SU-DHL-6 (cell line): Measurements from ENCODE around the gene ASCC3.

Experiments used
- H2AFZ ChIP-seq: fragments of 200-600 bp; sonication (generic); 2 replicates; pipeline ENCODE4 v1.6.1; 2014; ENCODE audit warnings: low read depth, mild to moderate bottlenecking, moderate library complexity, mixed read lengths, antibody characterized with exemption, low read length; ENCODE audit not compliant: severe bottlenecking
- H3F3A ChIP-seq: fragments of 200-600 bp; shearing (Covaris generic); 2 replicates; pipeline ENCODE4 v1.6.0; 2016; ENCODE audit warnings: antibody characterized with exemption, mild to moderate bottlenecking; ENCODE audit not compliant: insufficient read depth
- H3K27ac ChIP-seq: fragments of 200-600 bp; sonication (generic); 2 replicates; pipeline ENCODE4 v1.5.1; 2016; ENCODE audit warnings: low read depth, mild to moderate bottlenecking, low read length, moderate library complexity, mixed read lengths
- H3K27me3 ChIP-seq: fragments of 200-600 bp; sonication (generic), shearing (Covaris generic); 2 replicates; pipeline ENCODE4 v1.6.0; 2014; ENCODE audit warnings: mild to moderate bottlenecking, low read length
- H3K36me3 ChIP-seq: fragments of 200-600 bp; sonication (generic); 2 replicates; pipeline ENCODE4 v1.6.1; 2014; ENCODE audit warnings: mild to moderate bottlenecking, low read length, mixed read lengths
- H3K4me2 ChIP-seq: fragments of 300-600, 200-600 bp; shearing (Covaris generic), sonication (generic); 2 replicates; pipeline ENCODE4 v1.6.0; 2014; ENCODE audit warnings: low read length, low read depth, mild to moderate bottlenecking; ENCODE audit not compliant: poor library complexity, severe bottlenecking
- H3K4me3 ChIP-seq: fragments of 200-600 bp; sonication (generic); 2 replicates; pipeline ENCODE4 v1.5.1; 2014; ENCODE audit warnings: antibody characterized with exemption, low read length, mild to moderate bottlenecking, mixed read lengths; ENCODE audit not compliant: insufficient read depth, poor library complexity, severe bottlenecking
- H3K79me2 ChIP-seq: fragments of 200-600 bp; sonication (generic); 2 replicates; pipeline ENCODE4 v1.6.1; 2014; ENCODE audit warnings: mild to moderate bottlenecking, low read length, moderate library complexity; ENCODE audit not compliant: insufficient read depth
- H3K9ac ChIP-seq: fragments of 200-600 bp; sonication (generic); 2 replicates; pipeline ENCODE4 v1.7.0; 2014; ENCODE audit warnings: mild to moderate bottlenecking, low read length
- H3K9me2 ChIP-seq: fragments of 200-600 bp; sonication (generic); replicated peaks from 2 replicates; pipeline ENCODE4 v1.6.1; 2014; ENCODE audit warnings: low read length; ENCODE audit not compliant: insufficient read depth
- H3K9me3 ChIP-seq: fragments of 200-600 bp; sonication (generic); 2 replicates; pipeline ENCODE4 v1.6.1; 2014; ENCODE audit warnings: low read length, mixed read lengths; ENCODE audit not compliant: insufficient read depth
- H4K20me1 ChIP-seq: fragments of 200-600 bp; sonication (generic); 2 replicates; pipeline ENCODE4 v1.6.1; 2014; ENCODE audit warnings: low read depth, mild to moderate bottlenecking, antibody characterized with exemption, low read length, moderate library complexity, mixed read lengths
- EZH2phosphoT487 ChIP-seq: fragments of 200-600 bp; sonication (generic), shearing (Covaris generic); conservative IDR thresholded peaks from 2 replicates; pipeline ENCODE4 v1.6.1; 2018; ENCODE audit warnings: mild to moderate bottlenecking, antibody characterized with exemption, low read length, moderate library complexity, mixed read lengths
- TF ChIP-seq, protein P1 (sequence below): fragments of 200-600 bp; sonication (generic); IDR thresholded peaks from one replicate; pipeline ENCODE4 v1.5.1; 2017; ENCODE audit warnings: antibody characterized with exemption, mild to moderate bottlenecking, low read length, moderate library complexity; ENCODE audit not compliant: insufficient read depth, poor library complexity, severe bottlenecking

Gene ASCC3

DNA sequence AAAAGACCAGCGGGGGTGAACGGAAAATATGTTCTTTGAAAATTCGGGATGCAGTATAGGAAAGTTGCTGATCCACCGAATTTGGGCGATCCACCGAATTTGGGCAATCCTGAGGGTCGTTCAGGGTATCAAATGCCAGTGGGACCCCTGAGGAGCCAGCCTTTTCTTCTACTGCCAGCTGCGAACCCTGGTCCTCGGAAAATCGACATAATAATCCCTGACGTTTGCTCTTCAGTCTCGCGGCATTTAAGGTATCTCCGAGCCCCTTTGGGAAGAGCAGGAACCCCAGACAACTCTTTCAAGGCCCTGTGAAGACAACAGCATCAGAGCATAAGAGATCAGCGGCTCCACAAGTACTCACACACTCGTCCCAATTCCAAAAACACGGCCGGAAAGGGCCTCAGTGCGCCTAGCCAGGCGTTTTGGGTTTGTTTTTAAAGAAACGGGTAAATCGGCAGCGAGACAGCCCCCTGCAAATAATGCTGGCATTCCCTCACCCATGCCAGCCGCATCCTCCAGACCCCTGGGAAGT lies 417.4 kb downstream of the ASCC3 start:
- no peaks in the 10 kb centered on the region for H3K36me3 ChIP-seq
- H4K20me1 ChIP-seq, result no peaks in the 10 kb centered on the region
- H3F3A ChIP-seq, result no peaks in the 10 kb centered on the region
- H2AFZ ChIP-seq, result no peak overlapping the region
- H3K9ac ChIP-seq, result no peak overlapping the region
- no peaks in the 10 kb centered on the region for H3K27me3 ChIP-seq
- H3K79me2 ChIP-seq, result no peaks in the 10 kb centered on the region
- H3K9me3 ChIP-seq, result no peaks in the 10 kb centered on the region
- H3K4me3 ChIP-seq, result no peak overlapping the region
- no peak overlapping the region for H3K27ac ChIP-seq
- no peaks in the 10 kb centered on the region for H3K9me2 ChIP-seq
- H3K4me2 ChIP-seq, result no peak overlapping the region
- TF ChIP-seq, protein P1, sequence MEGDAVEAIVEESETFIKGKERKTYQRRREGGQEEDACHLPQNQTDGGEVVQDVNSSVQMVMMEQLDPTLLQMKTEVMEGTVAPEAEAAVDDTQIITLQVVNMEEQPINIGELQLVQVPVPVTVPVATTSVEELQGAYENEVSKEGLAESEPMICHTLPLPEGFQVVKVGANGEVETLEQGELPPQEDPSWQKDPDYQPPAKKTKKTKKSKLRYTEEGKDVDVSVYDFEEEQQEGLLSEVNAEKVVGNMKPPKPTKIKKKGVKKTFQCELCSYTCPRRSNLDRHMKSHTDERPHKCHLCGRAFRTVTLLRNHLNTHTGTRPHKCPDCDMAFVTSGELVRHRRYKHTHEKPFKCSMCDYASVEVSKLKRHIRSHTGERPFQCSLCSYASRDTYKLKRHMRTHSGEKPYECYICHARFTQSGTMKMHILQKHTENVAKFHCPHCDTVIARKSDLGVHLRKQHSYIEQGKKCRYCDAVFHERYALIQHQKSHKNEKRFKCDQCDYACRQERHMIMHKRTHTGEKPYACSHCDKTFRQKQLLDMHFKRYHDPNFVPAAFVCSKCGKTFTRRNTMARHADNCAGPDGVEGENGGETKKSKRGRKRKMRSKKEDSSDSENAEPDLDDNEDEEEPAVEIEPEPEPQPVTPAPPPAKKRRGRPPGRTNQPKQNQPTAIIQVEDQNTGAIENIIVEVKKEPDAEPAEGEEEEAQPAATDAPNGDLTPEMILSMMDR, result no peak
- no peak for TF ChIP-seq EZH2phosphoT487

DNA sequence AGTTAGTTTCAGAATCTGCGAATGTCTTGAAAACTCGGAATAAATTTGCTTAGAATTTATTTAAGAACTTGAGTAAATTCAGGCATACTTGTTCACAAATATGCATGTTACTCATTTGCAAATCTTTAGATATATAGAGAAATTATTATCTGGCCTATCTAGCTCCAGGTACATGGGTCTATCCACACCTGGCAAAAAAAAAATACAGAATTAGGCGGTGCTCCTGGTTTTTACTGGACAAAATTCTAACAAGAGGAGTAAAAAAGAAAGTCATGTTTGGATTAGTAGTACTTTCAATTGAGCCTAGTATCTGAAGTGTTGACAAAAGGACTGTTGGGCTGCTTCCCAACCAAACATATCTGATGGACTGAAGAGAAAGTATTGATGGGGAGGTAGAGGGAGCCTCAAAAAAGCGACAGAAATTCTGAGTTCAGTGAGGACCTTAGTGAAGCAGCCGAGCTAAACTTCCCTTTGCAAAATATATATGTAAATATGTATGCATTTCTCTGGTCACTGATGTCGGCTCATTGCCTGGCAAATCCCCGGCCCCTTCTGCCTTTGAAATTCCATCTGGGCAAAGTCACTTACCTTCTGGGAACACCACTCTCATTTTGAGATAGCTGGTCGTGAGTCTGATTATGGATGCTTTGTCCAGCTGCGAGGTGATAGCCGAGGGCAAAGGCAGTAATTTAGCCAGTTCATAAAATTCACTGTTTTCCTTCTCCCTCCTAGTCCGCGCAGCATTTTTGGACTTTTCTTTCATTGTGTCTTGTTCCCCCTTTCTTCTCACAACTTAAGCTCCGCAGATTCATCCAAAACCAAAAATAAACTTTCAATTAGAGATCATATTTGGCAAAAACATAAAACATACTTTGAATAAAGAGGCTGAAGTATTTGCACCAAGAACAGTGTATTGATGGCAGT lies 418.2 kb downstream of the ASCC3 start:
- no peaks in the 10 kb centered on the region for H3K9me3 ChIP-seq
- no peaks in the 10 kb centered on the region for H4K20me1 ChIP-seq
- H3K9ac ChIP-seq, result no peak overlapping the region
- no peaks in the 10 kb centered on the region for H3K36me3 ChIP-seq
- no peaks in the 10 kb centered on the region for H3K79me2 ChIP-seq
- TF ChIP-seq, protein P1, result no peak
- TF ChIP-seq EZH2phosphoT487, result no peak
- H2AFZ ChIP-seq, result no peak overlapping the region
- no peak overlapping the region for H3K4me2 ChIP-seq
- no peak overlapping the region for H3K27ac ChIP-seq
- no peaks in the 10 kb centered on the region for H3K9me2 ChIP-seq
- H3F3A ChIP-seq, result no peaks in the 10 kb centered on the region
- H3K27me3 ChIP-seq, result no peaks in the 10 kb centered on the region
- H3K4me3 ChIP-seq, result no peak overlapping the region

DNA sequence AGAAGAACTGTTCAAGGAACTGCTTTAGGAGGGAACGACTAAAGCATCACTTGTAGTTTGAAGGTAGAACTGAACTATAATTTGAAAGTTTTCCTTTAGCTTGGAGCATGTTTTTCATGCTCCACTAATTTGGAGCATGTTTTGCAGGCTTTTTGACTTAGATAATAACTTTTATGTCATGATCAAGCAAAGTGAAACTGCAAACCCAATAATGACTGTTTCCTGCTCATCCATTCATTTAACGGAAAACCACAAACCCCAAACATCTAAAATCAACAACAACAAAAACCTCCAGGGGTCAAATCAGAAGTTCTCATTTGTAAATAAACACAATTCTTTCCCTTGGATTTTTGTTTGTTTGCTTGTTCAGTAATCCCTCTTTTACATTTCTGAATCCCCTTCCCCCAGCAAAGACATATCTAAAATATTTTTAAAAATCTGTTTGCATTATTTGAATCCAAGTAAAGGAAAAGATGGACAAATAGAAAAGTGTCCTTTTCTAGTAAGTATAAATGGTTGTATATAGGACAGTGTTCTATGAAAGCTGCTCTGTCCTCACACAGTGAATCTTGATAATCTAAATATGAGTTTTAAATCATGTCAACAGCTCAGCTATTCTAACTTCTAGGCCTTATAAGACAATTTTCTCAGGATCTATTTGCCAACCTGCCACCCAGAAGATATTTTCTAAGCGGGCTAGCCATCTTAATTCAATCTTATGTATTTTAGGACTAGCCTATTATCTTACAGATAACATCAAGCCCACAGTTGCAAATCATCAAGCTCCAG lies 419.0 kb downstream of the ASCC3 start:
- Histone ChIP-seq H3K36me3 (no peaks in the 10 kb centered on the region), H3F3A (no peaks in the 10 kb centered on the region), H3K27ac (no peak overlapping the region), H3K79me2 (no peaks in the 10 kb centered on the region), H3K4me2 (no peak overlapping the region), H3K4me3 (no peak overlapping the region), H3K9me3 (no peaks in the 10 kb centered on the region), H2AFZ (no peak overlapping the region), H3K27me3 (no peaks in the 10 kb centered on the region), H3K9me2 (no peaks in the 10 kb centered on the region), H3K9ac (no peak overlapping the region), H4K20me1 (no peaks in the 10 kb centered on the region)
- no peak for TF ChIP-seq EZH2phosphoT487
- TF ChIP-seq, protein P1, result no peak
